COLO829 (cell line): ENCODE results near the gene KCNQ2.

Experiments
- DNase-seq: peaks from one replicate; pipeline ENCODE4 v3.0.0; 2012; ENCODE audit warnings: low spot score

KCNQ2 gene

GRCh38 chr20:63471002-63471716 is 1.3 kb downstream of the KCNQ2 start:
- no peak for DNase-seq

- DNase-seq, result no peak
These were observed 2.0 kb downstream of the KCNQ2 start for GRCh38 chr20:63470410-63470809.

- DNase-seq, result no peak
These were observed 2.7 kb downstream of the KCNQ2 start for GRCh38 chr20:63469713-63470101.

GRCh38 chr20:63469019-63469712 is 3.3 kb downstream of the KCNQ2 start:
- no peak for DNase-seq

GRCh38 chr20:63468421-63468820 is 4.0 kb downstream of the KCNQ2 start:
- no peak for DNase-seq

GRCh38 chr20:63467294-63468083 is 5.0 kb downstream of the KCNQ2 start:
- no peak for DNase-seq

GRCh38 chr20:63466861-63467260 is 5.6 kb downstream of the KCNQ2 start:
- no peak for DNase-seq

GRCh38 chr20:63466250-63466825 is 6.1 kb downstream of the KCNQ2 start:
- no peak for DNase-seq

- no peak for DNase-seq
These were observed 6.8 kb downstream of the KCNQ2 start for GRCh38 chr20:63465380-63466249.

- no peak for DNase-seq
These were observed 8.2 kb downstream of the KCNQ2 start for GRCh38 chr20:63464289-63464635.

- no peak for DNase-seq
These were observed 8.8 kb downstream of the KCNQ2 start for GRCh38 chr20:63463400-63464288.

GRCh38 chr20:63462244-63462643 is 10.2 kb downstream of the KCNQ2 start:
- DNase-seq, result no peak

GRCh38 chr20:63461104-63461763 is 11.2 kb downstream of the KCNQ2 start:
- peak; percentile 42 for DNase-seq

- no peak for DNase-seq
These were observed 13.4 kb downstream of the KCNQ2 start for GRCh38 chr20:63459070-63459380.

- DNase-seq, result no peak
These were observed 14.0 kb downstream of the KCNQ2 start for GRCh38 chr20:63458170-63459069.

GRCh38 chr20:63457737-63458136 is 14.7 kb downstream of the KCNQ2 start:
- DNase-seq, result peak; percentile 84

- DNase-seq, result no peak
These were observed 15.8 kb downstream of the KCNQ2 start for GRCh38 chr20:63456429-63457284.

GRCh38 chr20:63455568-63455859 is 16.9 kb downstream of the KCNQ2 start:
- DNase-seq, result no peak
